Motor neuron (in vitro differentiated cells): ENCODE data around the gene ATP10B. TPM values are rescaled to one million over a fixed set of nuclear protein-coding genes. Genes with fewer than 3 reads are reported as not detected.

Source experiments
- ATAC-seq, 8 experiments: fragments of 200-7000 bp; cut with Tn5 transposase; replicated peaks in 6 of 8; 2 replicates each; pipeline ENCODE4 v1.8.0; 2021; ENCODE audit warnings: mild to moderate bottlenecking in 8 of 8, moderate library complexity in 8 of 8
- H3K27ac ChIP-seq, 2 donors: fragments of 250-450 bp; sonication (Bioruptor Pico); 2 replicates each; pipeline ENCODE4 v1.9.0; 2021; ENCODE audit warnings: antibody characterized with exemption in 2 of 2, mild to moderate bottlenecking in 2 of 2, moderate library complexity in 1 of 2
- H3K4me1 ChIP-seq, 2 donors: fragments of 250-450 bp; sonication (Bioruptor Pico); replicated peaks in 1 of 2; 2 replicates each; pipeline ENCODE4 v1.6.1; 2021; ENCODE audit warnings: antibody characterized with exemption in 2 of 2, mild to moderate bottlenecking in 2 of 2, moderate library complexity in 1 of 2
- H3K4me3 ChIP-seq, 5 donors: fragments of 250-450 bp; sonication (Bioruptor Pico); 2 replicates each; pipeline ENCODE4 v1.9.0; 2021; ENCODE audit warnings: antibody characterized with exemption in 5 of 5, mild to moderate bottlenecking in 5 of 5, moderate library complexity in 4 of 5
- WGBS, 10 experiments: fragments of 450-650 bp; shearing (Covaris generic); methylation state at CpG; one replicate each; pipeline ENCODE4 v1.0.0; 2022; 5-methylcytosine and 5-hydroxymethylcytosine counted together
- in situ Hi-C, 9 experiments: fragments of 400-800 bp; cut with MboI; loops; one replicate each; pipeline ENCODE4 v1.15.0; 2021; ENCODE audit warnings: low sequenced_read_pairs in 9 of 9, low pct_unique_long_range_greater_than_20kb in 2 of 9; ENCODE audit not compliant: unreplicated experiment in 9 of 9
- total RNA-seq, 8 experiments: library from RNA; unstranded; fragments of 300-600 nt; gene quantifications; 2 replicates each; pipeline versions ENCODE4 v1.2.3 to v1.2.4, GENCODE V29; 2022

Gene ATP10B
- total RNA-seq, 8 experiments from 2014 or later: 0.05 to 0.76 (median 0.42) TPM; not detected in 1

DNA sequence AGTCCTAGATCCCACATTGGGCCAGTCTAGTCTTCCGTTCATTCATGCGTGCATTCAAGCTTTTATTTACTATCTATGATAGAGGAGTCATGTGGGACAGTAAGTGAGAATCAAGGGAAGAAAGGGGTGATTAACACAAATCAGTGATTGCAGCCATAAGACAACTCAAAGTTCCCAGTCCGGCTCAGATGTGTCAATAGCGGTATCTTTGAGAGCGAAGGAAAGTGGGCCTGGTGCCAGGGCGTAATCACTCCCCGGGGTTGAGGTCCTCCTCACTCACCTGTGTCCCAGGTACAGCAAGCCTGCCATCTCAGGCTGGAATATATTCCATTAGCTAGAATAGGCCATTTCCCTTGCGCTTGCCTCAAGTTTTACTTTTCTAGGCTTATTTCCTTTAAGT is 196.3 kb downstream of the ATP10B start:
- H3K4me3 ChIP-seq: no peak overlapping the region
- 33 to 97% (median 79%) methylated on average over 2 to 8 of the region's 8 CpGs; no CpG with 5 or more reads in 2 of the 10 experiments for WGBS, 10 experiments
- in situ Hi-C loops: no loop called here
- no peak overlapping the region for H3K27ac ChIP-seq
- peaks cover 3 to 4% of the 10 kb centered on the region in 2 donors for H3K4me1 ChIP-seq
- ATAC-seq: no peak

DNA sequence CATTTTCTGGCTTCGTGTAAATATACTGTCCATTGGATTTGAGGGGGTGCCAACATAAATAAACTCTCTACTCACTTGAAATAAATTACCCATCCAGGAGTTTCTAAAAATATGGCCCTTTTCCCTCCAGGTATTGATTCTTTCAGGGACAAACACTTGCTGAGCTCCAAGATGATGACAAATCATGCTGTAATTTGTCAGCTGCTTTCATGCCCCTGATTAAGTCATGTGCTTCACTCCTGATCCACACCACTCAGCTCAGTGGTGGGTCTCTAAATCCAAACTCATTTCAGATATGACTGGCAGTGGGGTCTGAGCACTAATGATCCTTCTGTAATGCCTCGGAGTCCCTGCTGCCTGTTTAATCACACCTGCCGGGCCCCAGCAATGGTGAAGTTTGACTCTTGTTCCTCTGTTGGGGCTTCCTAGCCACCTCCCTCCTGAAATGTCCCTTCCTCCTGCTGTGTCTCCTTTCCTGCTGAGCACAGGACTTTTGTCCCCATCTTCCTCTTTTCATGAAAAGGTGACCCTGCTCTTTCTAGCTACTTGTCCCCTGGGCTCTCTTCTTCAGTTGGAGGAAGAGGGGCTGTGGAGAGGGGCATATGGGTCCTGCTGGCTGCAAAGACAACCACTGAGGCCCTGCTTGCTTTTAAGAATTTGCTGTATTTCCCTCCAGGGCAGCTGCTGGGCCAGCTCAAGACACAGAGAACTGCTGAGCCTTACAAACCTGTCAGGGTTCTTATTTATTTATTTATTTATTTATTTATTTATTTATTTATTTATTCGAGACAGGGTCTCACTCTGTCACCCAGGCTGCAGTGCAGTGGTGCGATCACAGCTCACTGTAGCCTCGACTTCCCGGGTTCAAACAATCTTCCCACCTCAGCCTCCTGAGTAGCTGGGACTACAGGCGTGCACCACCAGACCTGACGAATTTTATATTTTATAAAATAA is 200.0 kb downstream of the ATP10B start:
- in situ Hi-C loops: no loop called here
- Histone ChIP-seq H3K4me3 (no peak overlapping the region), H3K27ac (peak overlapping the region in 1 of 2 donors; percentile 30), H3K4me1 (peaks cover 3 to 4% of the 10 kb centered on the region in 2 donors)
- ATAC-seq: peak in 5 of 8 experiments; percentile 73 to 95 (median 88)
- 50 to 80% (median 60%) methylated on average over 1 to 4 of the region's 9 CpGs; no CpG with 5 or more reads in 2 of the 10 experiments for WGBS, 10 experiments

DNA sequence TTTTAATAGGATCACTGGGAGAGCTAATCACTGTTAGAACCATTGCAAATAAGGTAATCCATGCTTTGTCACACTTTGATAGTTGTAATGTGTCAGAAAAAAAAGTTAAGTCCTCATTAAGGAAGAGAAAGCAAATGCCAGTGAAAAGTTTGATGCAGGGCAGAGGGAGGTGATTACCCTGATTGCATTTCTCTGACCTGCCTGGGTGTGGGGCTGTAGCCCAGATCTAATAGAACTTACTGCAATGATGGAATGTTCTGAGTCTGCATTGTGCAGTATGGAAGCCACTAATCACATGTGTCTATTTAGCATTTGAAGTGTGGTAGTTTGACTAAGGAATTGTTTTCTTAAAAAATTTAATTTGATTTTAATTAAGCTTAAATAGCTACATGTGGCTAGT is 202.7 kb downstream of the ATP10B start:
- Histone ChIP-seq H3K4me1 (peaks cover 3 to 4% of the 10 kb centered on the region in 2 donors), H3K27ac (no peak overlapping the region), H3K4me3 (no peak overlapping the region)
- in situ Hi-C loops: no loop called here
- ATAC-seq: peak in 7 of 8 experiments; percentile 44 to 83 (median 75)

DNA sequence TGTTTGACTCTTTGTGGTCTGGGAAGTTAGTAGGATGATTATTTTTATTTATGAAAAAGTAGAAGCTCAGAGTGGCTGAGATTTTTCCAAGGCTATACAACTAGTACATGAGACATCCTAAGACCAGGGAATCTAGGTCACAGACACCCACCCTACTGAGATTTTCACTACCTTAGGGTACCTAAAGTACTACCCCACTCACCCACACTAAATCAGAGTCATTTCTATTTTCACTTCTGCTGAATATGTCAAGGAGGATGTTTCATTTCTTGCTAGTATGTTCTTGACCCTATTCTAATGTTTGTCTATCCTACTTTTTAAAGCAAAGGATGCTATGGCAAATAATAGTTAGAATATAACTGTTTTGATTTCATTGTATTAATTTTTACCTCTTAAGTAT is 206.0 kb downstream of the ATP10B start:
- no peak for ATAC-seq
- Histone ChIP-seq H3K27ac (no peak overlapping the region), H3K4me1 (no peaks in the 10 kb centered on the region), H3K4me3 (no peak overlapping the region)
- in situ Hi-C loops: no loop called here

DNA sequence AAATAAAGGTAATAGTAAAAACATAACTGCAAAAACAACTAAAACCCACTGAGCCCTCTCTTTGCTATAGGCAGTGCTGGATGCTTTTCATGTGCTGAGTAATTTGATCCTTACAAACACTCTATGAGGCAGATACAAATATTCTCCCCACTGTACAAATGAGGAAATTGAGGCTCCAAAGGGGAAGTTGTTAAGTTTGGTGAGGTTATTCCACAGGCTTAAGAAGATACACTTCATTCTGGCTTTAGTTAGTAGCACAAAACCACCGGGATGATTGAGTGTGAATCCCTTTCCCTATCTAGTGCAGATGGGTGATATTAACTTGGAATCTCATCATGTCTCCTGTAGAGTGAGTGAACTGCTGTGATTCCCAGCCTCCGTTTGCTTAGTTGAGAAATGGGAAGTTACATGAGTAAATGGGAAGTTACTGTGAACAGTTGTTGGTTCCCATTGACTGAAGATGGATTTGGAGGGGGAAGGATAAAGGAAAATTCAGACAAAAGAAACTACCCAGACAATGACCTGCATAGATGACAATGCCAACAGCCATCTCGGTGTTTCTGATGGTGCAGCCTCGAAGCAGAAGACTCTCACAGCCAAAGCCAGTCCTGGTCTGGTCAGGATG is 208.3 kb downstream of the ATP10B start:
- 0 to 100% (median 68%) methylated on average over 1 to 4 of the region's 4 CpGs for WGBS, 10 experiments
- no peaks in the 10 kb centered on the region for H3K4me1 ChIP-seq
- no peak overlapping the region for H3K27ac ChIP-seq
- no peak overlapping the region for H3K4me3 ChIP-seq
- no peak for ATAC-seq
- in situ Hi-C loops: no loop called here

DNA sequence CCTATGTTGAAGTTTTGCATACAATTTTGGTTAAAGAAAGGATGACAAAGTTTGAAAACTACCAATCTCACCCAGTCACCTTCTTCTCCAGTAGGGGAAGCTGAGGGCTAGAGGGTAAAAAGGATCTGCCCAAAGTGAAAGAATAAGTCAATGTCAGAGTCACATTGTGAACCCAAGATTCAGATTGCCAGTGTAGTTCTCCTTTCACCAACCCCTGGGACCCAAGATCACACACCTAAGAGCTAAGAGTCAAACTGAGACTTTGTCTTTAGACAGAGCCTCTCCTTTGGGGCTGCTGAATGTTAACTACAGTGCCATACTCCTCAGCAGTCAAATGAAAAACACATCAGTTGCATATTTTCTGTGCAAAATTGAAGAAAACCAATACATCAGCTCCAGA is 210.6 kb downstream of the ATP10B start:
- Histone ChIP-seq H3K4me1 (no peaks in the 10 kb centered on the region), H3K4me3 (no peak overlapping the region), H3K27ac (no peak overlapping the region)
- in situ Hi-C loops: no loop called here
- no peak for ATAC-seq

DNA sequence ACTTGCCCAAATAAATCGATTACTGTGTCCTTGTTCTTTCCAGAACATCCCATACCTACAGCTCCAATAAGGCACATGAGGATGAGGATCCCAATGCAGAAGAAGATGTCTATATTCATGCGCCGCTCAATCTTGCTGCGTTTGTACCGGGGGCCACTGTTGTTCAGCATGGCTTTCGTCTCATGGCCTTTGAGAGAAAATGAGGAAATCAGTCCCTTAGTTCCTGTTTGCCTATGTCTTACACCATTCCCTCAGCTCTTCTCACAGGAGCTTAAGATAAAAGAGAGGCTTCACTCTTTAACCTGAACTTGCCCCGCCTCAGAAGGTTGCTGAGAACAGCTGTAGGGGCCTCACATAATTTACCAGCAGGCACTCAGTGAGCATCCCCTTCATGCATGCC is 211.6 kb downstream of the ATP10B start:
- no peak for ATAC-seq
- Histone ChIP-seq H3K27ac (no peak overlapping the region), H3K4me1 (no peaks in the 10 kb centered on the region), H3K4me3 (no peak overlapping the region)
- WGBS, 10 experiments: 0 to 93% (median 82%) methylated on average over 1 to 7 of the region's 7 CpGs; no CpG with 5 or more reads in 4 of the 10 experiments
- in situ Hi-C loops: no loop called here

DNA sequence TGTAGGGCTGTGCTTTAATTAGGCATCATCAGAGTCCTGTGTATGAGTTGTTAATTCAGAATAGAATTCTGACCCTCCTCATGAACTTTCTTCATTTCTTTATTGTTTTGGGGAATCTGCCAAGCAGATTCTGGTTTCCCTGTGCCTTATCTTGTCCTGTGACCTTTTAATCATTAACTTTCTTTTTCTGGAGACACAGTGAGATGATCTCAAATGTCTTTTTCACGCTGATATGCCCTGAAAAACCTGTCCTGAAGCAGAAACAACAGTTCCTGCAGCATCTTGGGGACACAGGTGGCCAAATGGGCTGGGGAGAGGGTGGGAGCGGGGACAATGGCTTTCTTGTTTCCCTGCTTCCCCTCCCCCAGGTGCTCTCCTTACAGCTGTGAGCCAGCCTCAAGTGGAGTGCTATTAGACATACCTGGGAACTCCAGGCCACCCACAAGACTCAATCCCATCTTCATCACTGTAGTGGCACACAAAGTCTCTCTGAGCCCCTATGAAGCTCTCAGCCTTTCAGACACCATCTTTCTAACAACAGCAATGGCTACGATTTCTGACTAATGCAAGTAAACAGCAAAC is 213.8 kb downstream of the ATP10B start:
- Histone ChIP-seq H3K4me3 (no peak overlapping the region), H3K27ac (no peak overlapping the region), H3K4me1 (no peaks in the 10 kb centered on the region)
- WGBS, 10 experiments: 0 to 93% (median 28%) methylated on average over 1 to 3 of the region's 3 CpGs; no CpG with 5 or more reads in 1 of the 10 experiments
- in situ Hi-C loops: no loop called here
- ATAC-seq: no peak

DNA sequence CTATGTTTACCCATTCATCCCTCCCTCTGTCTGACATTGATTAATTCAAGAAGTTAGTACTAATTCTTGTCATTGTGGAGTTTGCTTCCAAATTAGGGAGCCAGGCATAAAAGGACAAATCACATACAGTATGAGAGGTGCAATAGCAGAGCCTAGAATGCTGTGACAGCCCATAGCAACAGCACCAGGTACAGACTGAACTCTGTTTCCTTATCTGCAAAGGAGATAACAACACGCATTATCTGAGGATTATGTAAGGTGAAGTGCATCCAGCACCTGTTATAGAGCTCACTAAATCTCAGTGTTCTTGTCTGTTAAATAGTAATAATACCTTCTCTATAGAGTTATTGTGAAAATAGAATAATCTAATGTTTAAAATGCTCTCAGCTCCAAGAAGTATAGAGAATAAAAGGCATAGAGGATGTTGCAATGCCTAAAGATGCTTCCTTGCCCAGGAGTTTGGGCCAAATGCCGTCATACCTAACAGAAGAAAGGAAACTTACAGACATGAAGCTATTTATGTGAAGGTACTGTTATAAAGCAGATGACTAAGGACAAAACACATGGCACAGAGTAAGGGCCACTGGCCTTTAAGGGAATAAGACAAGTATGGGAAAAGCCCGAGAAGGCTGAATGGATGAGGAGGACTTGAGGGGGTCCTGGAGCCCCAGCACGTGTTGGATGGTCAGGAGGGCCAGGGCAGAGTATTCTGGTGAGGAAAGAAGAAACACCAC is 214.5 kb downstream of the ATP10B start:
- 0 to 100% (median 68%) methylated on average over 1 to 4 of the region's 4 CpGs for WGBS, 10 experiments
- Histone ChIP-seq H3K27ac (no peak overlapping the region), H3K4me1 (no peaks in the 10 kb centered on the region), H3K4me3 (no peak overlapping the region)
- no peak for ATAC-seq
- in situ Hi-C loops: no loop called here

DNA sequence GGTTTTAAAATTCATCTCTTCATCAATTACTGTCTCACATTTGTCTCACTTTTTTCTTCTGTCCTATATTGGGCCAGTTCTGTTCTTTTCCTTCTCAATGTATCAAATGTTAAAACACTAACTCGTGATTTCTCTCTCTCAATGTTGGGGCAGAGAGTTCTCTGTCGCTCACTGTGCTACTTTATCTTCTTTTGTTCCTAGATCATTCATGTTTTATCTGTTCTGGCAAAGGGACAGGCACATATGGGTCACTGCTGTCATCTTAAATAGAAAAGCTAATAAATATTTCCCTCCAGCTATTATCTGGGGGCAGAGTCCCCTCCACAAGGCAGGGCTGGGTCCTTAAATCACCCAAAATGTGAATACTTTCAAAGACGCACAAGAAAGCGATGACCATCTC is 216.3 kb downstream of the ATP10B start:
- in situ Hi-C loops: no loop called here
- WGBS, 10 experiments: 30 to 94% (median 63%) methylated on average over 1 to 4 of the region's 4 CpGs
- Histone ChIP-seq H3K4me3 (no peak overlapping the region), H3K4me1 (no peaks in the 10 kb centered on the region), H3K27ac (no peak overlapping the region)
- ATAC-seq: no peak

DNA sequence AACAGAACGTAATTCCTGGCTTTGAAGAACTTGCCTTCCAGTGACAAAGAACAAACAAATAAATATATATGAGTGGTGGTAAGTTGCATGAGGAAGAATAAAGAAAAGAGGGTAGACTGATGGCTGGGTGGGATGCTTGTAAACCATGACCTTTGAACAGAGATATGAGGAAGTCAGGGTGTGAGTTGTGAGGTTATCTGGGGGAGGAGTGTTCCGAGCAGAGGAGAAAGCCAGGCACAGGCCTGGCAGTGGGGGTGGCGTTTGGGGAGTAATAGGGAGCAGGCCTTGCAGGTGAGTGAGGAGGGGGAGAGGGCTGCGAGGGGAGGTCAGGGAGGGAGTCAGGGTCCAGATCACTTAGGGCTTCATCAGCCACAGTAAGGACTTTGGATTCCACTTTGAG is 217.0 kb downstream of the ATP10B start:
- Histone ChIP-seq H3K4me3 (no peak overlapping the region), H3K27ac (no peak overlapping the region), H3K4me1 (no peaks in the 10 kb centered on the region)
- in situ Hi-C loops: no loop called here
- WGBS, 10 experiments: 0 to 100% (median 59%) methylated on average over 1 to 3 of the region's 4 CpGs; no CpG with 5 or more reads in 2 of the 10 experiments
- no peak for ATAC-seq

DNA sequence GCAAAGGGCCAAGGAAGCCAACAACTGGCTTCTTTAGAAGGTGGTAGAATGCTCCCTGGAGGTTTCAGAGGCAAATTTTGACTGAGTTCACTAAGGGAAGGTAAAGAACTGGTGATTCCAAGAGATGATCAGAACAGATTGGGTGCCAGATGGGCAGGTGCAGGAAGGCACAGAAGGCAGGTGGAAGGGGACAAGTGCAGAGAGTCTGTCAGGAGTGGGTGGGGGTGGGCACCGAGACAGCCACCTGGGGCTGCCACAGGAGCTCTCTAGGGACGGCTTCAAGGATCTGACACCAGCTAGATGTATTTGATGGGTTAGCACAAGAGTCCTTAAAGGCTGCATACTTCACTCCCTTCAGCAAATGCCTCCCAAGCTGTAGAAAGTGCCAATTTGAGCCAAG is 223.0 kb downstream of the ATP10B start:
- no peak overlapping the region for H3K4me3 ChIP-seq
- in situ Hi-C loops: no loop called here
- ATAC-seq: no peak
- H3K4me1 ChIP-seq: no peaks in the 10 kb centered on the region
- no peak overlapping the region for H3K27ac ChIP-seq
- WGBS, 10 experiments: no CpG with 5 or more reads among the region's 2 CpGs

DNA sequence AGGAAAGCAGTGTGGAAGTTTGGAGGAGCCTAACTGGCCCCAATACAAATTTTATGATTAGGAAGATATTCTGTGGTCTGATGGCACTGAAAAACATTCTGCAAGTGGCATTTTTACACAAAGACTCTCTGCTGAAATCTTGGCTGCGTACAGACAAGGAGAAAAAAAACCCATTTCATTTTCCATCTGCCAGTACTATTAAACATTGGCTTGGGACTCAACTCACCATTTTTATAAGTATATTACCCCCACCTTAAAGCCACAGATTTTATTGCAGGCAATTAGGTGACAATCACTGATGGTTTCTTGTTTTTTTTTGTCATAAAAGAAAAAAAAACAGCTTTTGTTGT is 223.4 kb downstream of the ATP10B start:
- in situ Hi-C loops: no loop called here
- 0 to 100% (median 77%) methylated on average over 1 of the region's 1 CpG; no CpG with 5 or more reads in 2 of the 10 experiments for WGBS, 10 experiments
- Histone ChIP-seq H3K27ac (no peak overlapping the region), H3K4me1 (no peaks in the 10 kb centered on the region), H3K4me3 (no peak overlapping the region)
- ATAC-seq: no peak
